Muscle layer of colon (tissue), 2 donors: Measurements from ENCODE around the gene MAP4K1.

Experiments
- H3K27ac ChIP-seq: one replicate; pipeline ENCODE4 v1.7.0; 2013; ENCODE audit warnings: low read depth, mild to moderate bottlenecking, low read length, moderate library complexity
- H3K27me3 ChIP-seq, 2 donors: one replicate each; pipeline ENCODE4 v1.7.0; 2013; ENCODE audit warnings: low read length in 2 of 2, mild to moderate bottlenecking in 2 of 2; ENCODE audit not compliant: insufficient read depth in 2 of 2, control insufficient read depth in 1 of 2
- H3K36me3 ChIP-seq: one replicate; pipeline ENCODE4 v1.7.0; 2013; ENCODE audit warnings: mild to moderate bottlenecking, low read length; ENCODE audit not compliant: insufficient read depth
- H3K4me1 ChIP-seq: one replicate; pipeline ENCODE4 v1.7.0; 2013; ENCODE audit warnings: mild to moderate bottlenecking, low read length; ENCODE audit not compliant: insufficient read depth
- H3K4me3 ChIP-seq, 2 donors: one replicate each; pipeline ENCODE4 v1.7.0; 2013; ENCODE audit warnings: low read length in 2 of 2, low read depth in 1 of 2, mild to moderate bottlenecking in 1 of 2, moderate library complexity in 1 of 2
- H3K9ac ChIP-seq: one replicate; pipeline ENCODE4 v1.7.0; 2013; ENCODE audit warnings: low read length
- H3K9me3 ChIP-seq: one replicate; pipeline ENCODE4 v1.7.0; 2013; ENCODE audit warnings: mild to moderate bottlenecking, low read length
- donor health status: abdominal sarcoma.
- donor health status: Adenocarcinoma of cecum.

Gene MAP4K1

GRCh38 chr19:38649305-38650171, 31.8 kb upstream of the MAP4K1 start:
- H3K27ac ChIP-seq = peak overlapping the region; percentile 94
- H3K9me3 ChIP-seq = no peaks in the 10 kb centered on the region
- peak overlapping the region; percentile 98 for H3K9ac ChIP-seq
- no peaks in the 10 kb centered on the region for H3K27me3 ChIP-seq
- H3K4me3 ChIP-seq = peak overlapping the region; percentile 70 to 100
- H3K36me3 ChIP-seq = no peaks in the 10 kb centered on the region
- peaks cover 61% of the 10 kb centered on the region for H3K4me1 ChIP-seq

- Histone ChIP-seq H3K36me3 (no peaks in the 10 kb centered on the region), H3K27ac (peak overlapping the region; percentile 94), H3K4me1 (peaks cover 54% of the 10 kb centered on the region), H3K9ac (peak overlapping the region; percentile 98), H3K27me3 (no peaks in the 10 kb centered on the region), H3K9me3 (no peaks in the 10 kb centered on the region), H3K4me3 (peak overlapping the region; percentile 70 to 100)
Observed at GRCh38 chr19:38648769-38649304, 31.1 kb upstream of the MAP4K1 start.

GRCh38 chr19:38647966-38648768, 30.4 kb upstream of the MAP4K1 start:
- Histone ChIP-seq H3K9me3 (no peaks in the 10 kb centered on the region), H3K27ac (peak overlapping the region; percentile 94), H3K4me1 (peaks cover 48% of the 10 kb centered on the region), H3K27me3 (no peaks in the 10 kb centered on the region), H3K36me3 (no peaks in the 10 kb centered on the region), H3K4me3 (peak overlapping the region; percentile 70 to 100), H3K9ac (peak overlapping the region; percentile 98)

- Histone ChIP-seq H3K9me3 (no peaks in the 10 kb centered on the region), H3K27me3 (no peaks in the 10 kb centered on the region), H3K4me1 (peaks cover 41% of the 10 kb centered on the region), H3K36me3 (no peaks in the 10 kb centered on the region), H3K27ac (peak within 1 kb of the TSS; percentile 94), H3K9ac (peak within 1 kb of the TSS; percentile 98), H3K4me3 (peak within 1 kb of the TSS; percentile 70 to 100)
Observed at GRCh38 chr19:38647368-38647965, 29.7 kb upstream of the MAP4K1 start, which contains the start of gene ACTN4. TSS of gene ACTN4 (plus strand) at chr19:38647649. CDS start at chr19:38647746, 97 bp downstream.

GRCh38 chr19:38644719-38645118, 27.0 kb upstream of the MAP4K1 start:
- no peak overlapping the region for H3K9ac ChIP-seq
- no peak overlapping the region for H3K4me3 ChIP-seq
- no peaks in the 10 kb centered on the region for H3K36me3 ChIP-seq
- no peaks in the 10 kb centered on the region for H3K9me3 ChIP-seq
- H3K27ac ChIP-seq = no peak overlapping the region
- H3K27me3 ChIP-seq = no peaks in the 10 kb centered on the region
- H3K4me1 ChIP-seq = peaks cover 13% of the 10 kb centered on the region

GRCh38 chr19:38642176-38642575, 24.4 kb upstream of the MAP4K1 start:
- Histone ChIP-seq H3K36me3 (peaks cover 7% of the 10 kb centered on the region), H3K9ac (no peak overlapping the region), H3K4me1 (no peaks in the 10 kb centered on the region), H3K9me3 (no peaks in the 10 kb centered on the region), H3K27me3 (no peaks in the 10 kb centered on the region), H3K27ac (no peak overlapping the region), H3K4me3 (no peak overlapping the region)

GRCh38 chr19:38640368-38640767, 22.6 kb upstream of the MAP4K1 start:
- Histone ChIP-seq H3K27ac (no peak overlapping the region), H3K4me3 (no peak overlapping the region), H3K9me3 (no peaks in the 10 kb centered on the region), H3K9ac (no peak overlapping the region), H3K27me3 (no peaks in the 10 kb centered on the region), H3K4me1 (no peaks in the 10 kb centered on the region), H3K36me3 (peaks cover 21% of the 10 kb centered on the region)

- Histone ChIP-seq H3K4me3 (no peak overlapping the region), H3K27ac (no peak overlapping the region), H3K36me3 (peaks cover 27% of the 10 kb centered on the region), H3K27me3 (no peaks in the 10 kb centered on the region), H3K9me3 (no peaks in the 10 kb centered on the region), H3K4me1 (peaks cover 3% of the 10 kb centered on the region), H3K9ac (no peak overlapping the region)
Observed at GRCh38 chr19:38639679-38640078, 21.9 kb upstream of the MAP4K1 start.

- Histone ChIP-seq H3K4me3 (no peak overlapping the region), H3K9me3 (no peaks in the 10 kb centered on the region), H3K9ac (no peak overlapping the region), H3K27ac (no peak overlapping the region), H3K4me1 (peaks cover 3% of the 10 kb centered on the region), H3K27me3 (no peaks in the 10 kb centered on the region), H3K36me3 (peaks cover 28% of the 10 kb centered on the region)
Observed at GRCh38 chr19:38638461-38638860, 20.7 kb upstream of the MAP4K1 start.

- H3K4me1 ChIP-seq = peaks cover 3% of the 10 kb centered on the region
- no peaks in the 10 kb centered on the region for H3K27me3 ChIP-seq
- H3K27ac ChIP-seq = no peak overlapping the region
- H3K36me3 ChIP-seq = peaks cover 48% of the 10 kb centered on the region
- no peak overlapping the region for H3K4me3 ChIP-seq
- H3K9ac ChIP-seq = no peak overlapping the region
- H3K9me3 ChIP-seq = no peaks in the 10 kb centered on the region
Observed at GRCh38 chr19:38635483-38636399, 18.0 kb upstream of the MAP4K1 start.
